Endothelial cell of umbilical vein (primary cell): ENCODE data around the gene ERGIC1. TPM values are rescaled to one million over a fixed set of nuclear protein-coding genes. Genes with fewer than 3 reads are reported as not detected.

Source experiments
- BruUV-seq: library from RNA; stranded (reverse); fragments of 400-500 nt; replicated peaks from 2 replicates; lab custom pipeline; 2021; lab: Mats Ljungman, UMichigan
- CTCF ChIA-PET: fragments of 300-600, 350-600 bp; sonication (Branson Sonifier 250); formaldehyde crosslinking; loops from one replicate; lab custom pipeline; 2021; ENCODE audit warnings: antibody characterized with exemption, inconsistent platforms; lab: Charles Lee
- POLR2A ChIA-PET: fragments of 300-600, 350-600 bp; sonication (Branson Sonifier 250); formaldehyde crosslinking; loops from one replicate; lab custom pipeline; 2021; ENCODE audit warnings: antibody characterized with exemption, inconsistent platforms; lab: Charles Lee
- DNase-seq: peaks from one replicate; pipeline ENCODE4 v3.0.0-alpha.2; 2011; ENCODE audit warnings: low read depth, low spot score
- FAIRE-seq: peaks from 2 replicates; lab custom pipeline; 2011; peaks lifted over from hg19 to GRCh38; lab: Jason Lieb, UNC
- H2AFZ ChIP-seq: 2 replicates; pipeline ENCODE4 v1.6.0; 2012; ENCODE audit warnings: low read depth, low read length, control low read depth, inconsistent platforms
- H3K27ac ChIP-seq: 2 replicates; pipeline ENCODE4 v1.5.1; 2011; ENCODE audit warnings: low read depth, mild to moderate bottlenecking, control low read depth, low read length, moderate library complexity; ENCODE audit not compliant: insufficient read depth
- H3K27me3 ChIP-seq, 2 experiments: 2 replicates each; pipeline versions ENCODE4 v1.6.0 to v1.6.1; 2011; ENCODE audit warnings: low read length in 2 of 2, mixed read lengths in 1 of 2; ENCODE audit not compliant: control insufficient read depth in 2 of 2, insufficient read depth in 2 of 2
- H3K36me3 ChIP-seq, 2 experiments: 2 replicates in 1 of 2; 3 replicates in 1 of 2; pipeline ENCODE4 v1.5.1; 2011; ENCODE audit warnings: low read length in 2 of 2, mild to moderate bottlenecking in 1 of 2, moderate library complexity in 1 of 2; ENCODE audit not compliant: control insufficient read depth in 2 of 2, insufficient read depth in 2 of 2; ENCODE audit errors: extremely low read depth in 1 of 2
- H3K4me1 ChIP-seq: 3 replicates; pipeline ENCODE4 v1.5.1; 2011; ENCODE audit warnings: mild to moderate bottlenecking, low read length; ENCODE audit not compliant: control insufficient read depth, insufficient read depth; ENCODE audit errors: extremely low read depth
- H3K4me2 ChIP-seq: 2 replicates; pipeline ENCODE4 v1.6.1; 2011; ENCODE audit warnings: low read length, control low read depth, mixed read lengths; ENCODE audit not compliant: insufficient read depth
- H3K4me3 ChIP-seq, 3 experiments: fragments of 200-600 bp in 1 of 3; sonication (generic), shearing (Covaris generic) in 1 of 3; replicated peaks in 1 of 3; 2 replicates each; pipeline ENCODE4 v1.5.1; 2011 to 2016; ENCODE audit warnings: control low read depth in 3 of 3, low read length in 3 of 3, mild to moderate bottlenecking in 2 of 3, inconsistent platforms in 1 of 3, low read depth in 1 of 3, moderate library complexity in 1 of 3; ENCODE audit not compliant: insufficient read depth in 1 of 3
- H3K79me2 ChIP-seq: 2 replicates; pipeline ENCODE4 v1.6.0; 2012; ENCODE audit warnings: low read length, inconsistent platforms; ENCODE audit not compliant: control insufficient read depth, insufficient read depth
- H3K9ac ChIP-seq: replicated peaks from 2 replicates; pipeline ENCODE3; 2011; ENCODE audit warnings: low read length, control low read depth; ENCODE audit not compliant: insufficient read depth; ENCODE audit errors: extremely low read depth
- H3K9me1 ChIP-seq: replicated peaks from 3 replicates; pipeline ENCODE4 v1.6.0; 2011; ENCODE audit warnings: mild to moderate bottlenecking, low read length; ENCODE audit not compliant: control insufficient read depth, insufficient read depth; ENCODE audit errors: extremely low read depth
- H3K9me3 ChIP-seq: replicated peaks from 2 replicates; pipeline ENCODE4 v1.5.1; 2012; ENCODE audit warnings: low read length, inconsistent platforms; ENCODE audit not compliant: control insufficient read depth, insufficient read depth
- H4K20me1 ChIP-seq: replicated peaks from 2 replicates; pipeline ENCODE3; 2011; ENCODE audit warnings: mild to moderate bottlenecking, low read length; ENCODE audit not compliant: control insufficient read depth, insufficient read depth; ENCODE audit errors: extremely low read depth
- CTCF ChIP-seq, 2 donors: IDR thresholded peaks; 1 replicate in 1 of 2; 2 replicates in 1 of 2; pipeline ENCODE4 v1.5.1; 2011; ENCODE audit warnings: low read length in 2 of 2, mild to moderate bottlenecking in 2 of 2, moderate library complexity in 2 of 2, control low read depth in 1 of 2, inconsistent platforms in 1 of 2, low read depth in 1 of 2; ENCODE audit not compliant: insufficient read depth in 1 of 2; ENCODE audit errors: extremely low read depth in 1 of 2
- EZH2 ChIP-seq: IDR thresholded peaks from 2 replicates; pipeline ENCODE4 v1.6.1; 2012; ENCODE audit warnings: borderline replicate concordance, low read depth, mild to moderate bottlenecking, moderate library complexity, low read length, inconsistent platforms; ENCODE audit not compliant: severe bottlenecking
- FOS ChIP-seq: IDR thresholded peaks from 2 replicates; pipeline ENCODE4 v1.6.1; 2011; ENCODE audit warnings: mild to moderate bottlenecking, low read length, moderate library complexity, borderline replicate concordance; ENCODE audit not compliant: insufficient read depth
- GATA2 ChIP-seq: IDR thresholded peaks from 2 replicates; pipeline ENCODE4 v1.7.0; 2011; ENCODE audit warnings: low read depth, mild to moderate bottlenecking, moderate library complexity, mixed read lengths, low read length; ENCODE audit not compliant: insufficient read length, insufficient read depth
- JUN ChIP-seq: IDR thresholded peaks from 2 replicates; pipeline ENCODE4 v1.6.1; 2011; ENCODE audit warnings: borderline replicate concordance, low read depth; ENCODE audit not compliant: insufficient read length, insufficient read depth
- MAX ChIP-seq: IDR thresholded peaks from 2 replicates; pipeline ENCODE4 v1.6.1; 2011; ENCODE audit not compliant: insufficient read depth, insufficient read length
- MYC ChIP-seq: IDR thresholded peaks from one replicate; pipeline ENCODE4 v1.6.1; 2011; ENCODE audit warnings: mild to moderate bottlenecking, low read depth, low read length
- POLR2A ChIP-seq: IDR thresholded peaks from 2 replicates; pipeline ENCODE4 v1.6.1; 2012; ENCODE audit warnings: low read depth, mild to moderate bottlenecking, control low read depth, low read length
- POLR2AphosphoS5 ChIP-seq: IDR thresholded peaks from 2 replicates; pipeline ENCODE4 v1.6.1; 2012; ENCODE audit warnings: low read depth, mild to moderate bottlenecking, control low read depth, low read length, moderate library complexity; ENCODE audit not compliant: insufficient read depth
- dilution Hi-C: fragments of 300-500 bp; cut with MboI; formaldehyde crosslinking; loops from one replicate; pipeline ENCODE4 v1.15.0; 2019; ENCODE audit warnings: low sequenced_read_pairs; ENCODE audit not compliant: extremely low pct_ligation_motif_present
- intact Hi-C: fragments of 100-400 bp; cut with micrococcal nuclease; formaldehyde crosslinking; loops from one replicate; pipeline ENCODE4 v1.10.0; 2022
- polyA plus RNA-seq, 4 experiments: library from polyadenylated mRNA; depleted of rRNA in 3 of 4; stranded (reverse) in 3 of 4; unstranded in 1 of 4; fragments of >200 nt; gene quantifications; 2 replicates each; pipeline versions ENCODE4 v1.2.1 to v1.2.3, GENCODE V29; 2011 to 2012; ENCODE audit warnings: missing spikeins in 1 of 4
- total RNA-seq: library from RNA; stranded (reverse); gene quantifications from 2 replicates; pipeline ENCODE4 v1.2.3, GENCODE V29; 2021

Gene ERGIC1
- total and polyA plus RNA-seq, 2 donors (not counting 3 experiments of a cell fraction or from before 2014, with no cell fraction given): 105 to 109 TPM

- Histone ChIP-seq H3K36me3 (no peaks in the 10 kb centered on the region), H3K9me1 (no peaks in the 10 kb centered on the region), H3K4me1 (no peaks in the 10 kb centered on the region), H3K9me3 (peaks cover 5% of the 10 kb centered on the region), H3K4me3 (no peak overlapping the region), H3K27ac (no peak overlapping the region), H3K79me2 (no peaks in the 10 kb centered on the region), H3K4me2 (no peak overlapping the region), H2AFZ (no peak overlapping the region), H3K9ac (no peak overlapping the region), H3K27me3 (no peaks in the 10 kb centered on the region), H4K20me1 (no peaks in the 10 kb centered on the region)
- TF ChIP-seq POLR2AphosphoS5 (no peak), MAX (no peak), JUN (no peak), MYC (no peak), GATA2 (no peak), POLR2A (no peak), EZH2 (no peak), FOS (no peak), CTCF (IDR thresholded peaks at IDR 0.05; ENCODE audit: extremely low read depth in 1 of 2, insufficient read depth in 1 of 2, low read depth in 1 of 2, low read length in 2 of 2) (no peak)
- POLR2A ChIA-PET: no interaction called here
- BruUV-seq: no TSS peak
- dilution Hi-C loops: no loop called here
- no peak for FAIRE-seq
- intact Hi-C loops: no loop called here
- CTCF ChIA-PET: no interaction called here
- DNase-seq: no peak
Measured at GRCh38 chr5:172823840-172824362, 10.2 kb upstream of the ERGIC1 start.
